ENCODE data around the gene PRR33.

PRR33 gene

GRCh38 chr11:1845561-1846452 lies 45.9 kb downstream of the PRR33 start:
- no peak for DNase-seq

GRCh38 chr11:1845095-1845429 lies 46.6 kb downstream of the PRR33 start:
- DNase-seq, result no peak

GRCh38 chr11:1844221-1845094 lies 47.2 kb downstream of the PRR33 start:
- DNase-seq, result no peak

GRCh38 chr11:1843796-1844195 lies 47.9 kb downstream of the PRR33 start:
- DNase-seq, result no peak

- DNase-seq, result no peak
Observed at GRCh38 chr11:1843098-1843473, 48.6 kb downstream of the PRR33 start.

GRCh38 chr11:1842149-1843097 lies 49.3 kb downstream of the PRR33 start:
- DNase-seq, result no peak

GRCh38 chr11:1841511-1842148 lies 50.1 kb downstream of the PRR33 start:
- DNase-seq, result no peak

- no peak for DNase-seq
Observed at GRCh38 chr11:1840780-1841480, 50.8 kb downstream of the PRR33 start.

- DNase-seq, result no peak
Observed at GRCh38 chr11:1839924-1840779, 51.5 kb downstream of the PRR33 start.

- DNase-seq, result no peak
Observed at GRCh38 chr11:1839204-1839923, 52.3 kb downstream of the PRR33 start.

GRCh38 chr11:1838426-1839144 lies 53.1 kb downstream of the PRR33 start, which contains the start of gene TNNI2:
Gene TNNI2 (plus strand): TSS chr11:1838981. CDS start chr11:1839697, 716 bp downstream.
- no peak for DNase-seq
